Pericardium fibroblast (primary cell): ENCODE measurements around the gene PCDH20. TPM values are rescaled to one million over a fixed set of nuclear protein-coding genes. Genes with fewer than 3 reads are reported as not detected.

Experiments used
- total RNA-seq: library from RNA; depleted of rRNA; stranded (reverse); fragments of >200 nt; gene quantifications from 2 replicates; pipeline ENCODE4 v1.2.3, GENCODE V29; 2015

PCDH20 gene
- under 0.01 TPM in 1 of 2 replicates, not detected in the other for total RNA-seq

GRCh38 chr13:61415749-61416148 is at the start of gene PCDH20:
TSS of gene PCDH20 (minus strand) at chr13:61415849. CDS start at chr13:61415158, 691 bp downstream.

